Endothelial cell of umbilical vein (primary cell): ENCODE data around the gene EPHX1. TPM values are rescaled to one million over a fixed set of nuclear protein-coding genes. Genes with fewer than 3 reads are reported as not detected.

Experiments
- BruUV-seq: library from RNA; stranded (reverse); fragments of 400-500 nt; replicated peaks from 2 replicates; lab custom pipeline; 2021; lab: Mats Ljungman, UMichigan
- CTCF ChIA-PET: fragments of 300-600, 350-600 bp; sonication (Branson Sonifier 250); formaldehyde crosslinking; loops from one replicate; lab custom pipeline; 2021; ENCODE audit warnings: antibody characterized with exemption, inconsistent platforms; lab: Charles Lee
- POLR2A ChIA-PET: fragments of 300-600, 350-600 bp; sonication (Branson Sonifier 250); formaldehyde crosslinking; loops from one replicate; lab custom pipeline; 2021; ENCODE audit warnings: antibody characterized with exemption, inconsistent platforms; lab: Charles Lee
- DNase-seq: peaks from one replicate; pipeline ENCODE4 v3.0.0-alpha.2; 2011; ENCODE audit warnings: low read depth, low spot score
- FAIRE-seq: peaks from 2 replicates; lab custom pipeline; 2011; peaks lifted over from hg19 to GRCh38; lab: Jason Lieb, UNC
- H2AFZ ChIP-seq: 2 replicates; pipeline ENCODE4 v1.6.0; 2012; ENCODE audit warnings: low read depth, low read length, control low read depth, inconsistent platforms
- H3K27ac ChIP-seq: 2 replicates; pipeline ENCODE4 v1.5.1; 2011; ENCODE audit warnings: low read depth, mild to moderate bottlenecking, control low read depth, low read length, moderate library complexity; ENCODE audit not compliant: insufficient read depth
- H3K27me3 ChIP-seq, 2 experiments: 2 replicates each; pipeline versions ENCODE4 v1.6.0 to v1.6.1; 2011; ENCODE audit warnings: low read length in 2 of 2, mixed read lengths in 1 of 2; ENCODE audit not compliant: control insufficient read depth in 2 of 2, insufficient read depth in 2 of 2
- H3K36me3 ChIP-seq, 2 experiments: 2 replicates in 1 of 2; 3 replicates in 1 of 2; pipeline ENCODE4 v1.5.1; 2011; ENCODE audit warnings: low read length in 2 of 2, mild to moderate bottlenecking in 1 of 2, moderate library complexity in 1 of 2; ENCODE audit not compliant: control insufficient read depth in 2 of 2, insufficient read depth in 2 of 2; ENCODE audit errors: extremely low read depth in 1 of 2
- H3K4me1 ChIP-seq: 3 replicates; pipeline ENCODE4 v1.5.1; 2011; ENCODE audit warnings: mild to moderate bottlenecking, low read length; ENCODE audit not compliant: control insufficient read depth, insufficient read depth; ENCODE audit errors: extremely low read depth
- H3K4me2 ChIP-seq: 2 replicates; pipeline ENCODE4 v1.6.1; 2011; ENCODE audit warnings: low read length, control low read depth, mixed read lengths; ENCODE audit not compliant: insufficient read depth
- H3K4me3 ChIP-seq, 3 experiments: fragments of 200-600 bp in 1 of 3; sonication (generic), shearing (Covaris generic) in 1 of 3; replicated peaks in 1 of 3; 2 replicates each; pipeline ENCODE4 v1.5.1; 2011 to 2016; ENCODE audit warnings: control low read depth in 3 of 3, low read length in 3 of 3, mild to moderate bottlenecking in 2 of 3, inconsistent platforms in 1 of 3, low read depth in 1 of 3, moderate library complexity in 1 of 3; ENCODE audit not compliant: insufficient read depth in 1 of 3
- H3K79me2 ChIP-seq: 2 replicates; pipeline ENCODE4 v1.6.0; 2012; ENCODE audit warnings: low read length, inconsistent platforms; ENCODE audit not compliant: control insufficient read depth, insufficient read depth
- H3K9ac ChIP-seq: replicated peaks from 2 replicates; pipeline ENCODE3; 2011; ENCODE audit warnings: low read length, control low read depth; ENCODE audit not compliant: insufficient read depth; ENCODE audit errors: extremely low read depth
- H3K9me1 ChIP-seq: replicated peaks from 3 replicates; pipeline ENCODE4 v1.6.0; 2011; ENCODE audit warnings: mild to moderate bottlenecking, low read length; ENCODE audit not compliant: control insufficient read depth, insufficient read depth; ENCODE audit errors: extremely low read depth
- H3K9me3 ChIP-seq: replicated peaks from 2 replicates; pipeline ENCODE4 v1.5.1; 2012; ENCODE audit warnings: low read length, inconsistent platforms; ENCODE audit not compliant: control insufficient read depth, insufficient read depth
- H4K20me1 ChIP-seq: replicated peaks from 2 replicates; pipeline ENCODE3; 2011; ENCODE audit warnings: mild to moderate bottlenecking, low read length; ENCODE audit not compliant: control insufficient read depth, insufficient read depth; ENCODE audit errors: extremely low read depth
- EZH2 ChIP-seq: IDR thresholded peaks from 2 replicates; pipeline ENCODE4 v1.6.1; 2012; ENCODE audit warnings: borderline replicate concordance, low read depth, mild to moderate bottlenecking, moderate library complexity, low read length, inconsistent platforms; ENCODE audit not compliant: severe bottlenecking
- FOS ChIP-seq: IDR thresholded peaks from 2 replicates; pipeline ENCODE4 v1.6.1; 2011; ENCODE audit warnings: mild to moderate bottlenecking, low read length, moderate library complexity, borderline replicate concordance; ENCODE audit not compliant: insufficient read depth
- GATA2 ChIP-seq: IDR thresholded peaks from 2 replicates; pipeline ENCODE4 v1.7.0; 2011; ENCODE audit warnings: low read depth, mild to moderate bottlenecking, moderate library complexity, mixed read lengths, low read length; ENCODE audit not compliant: insufficient read length, insufficient read depth
- JUN ChIP-seq: IDR thresholded peaks from 2 replicates; pipeline ENCODE4 v1.6.1; 2011; ENCODE audit warnings: borderline replicate concordance, low read depth; ENCODE audit not compliant: insufficient read length, insufficient read depth
- MYC ChIP-seq: IDR thresholded peaks from one replicate; pipeline ENCODE4 v1.6.1; 2011; ENCODE audit warnings: mild to moderate bottlenecking, low read depth, low read length
- POLR2A ChIP-seq: IDR thresholded peaks from 2 replicates; pipeline ENCODE4 v1.6.1; 2012; ENCODE audit warnings: low read depth, mild to moderate bottlenecking, control low read depth, low read length
- POLR2AphosphoS5 ChIP-seq: IDR thresholded peaks from 2 replicates; pipeline ENCODE4 v1.6.1; 2012; ENCODE audit warnings: low read depth, mild to moderate bottlenecking, control low read depth, low read length, moderate library complexity; ENCODE audit not compliant: insufficient read depth
- dilution Hi-C: fragments of 300-500 bp; cut with MboI; formaldehyde crosslinking; loops from one replicate; pipeline ENCODE4 v1.15.0; 2019; ENCODE audit warnings: low sequenced_read_pairs; ENCODE audit not compliant: extremely low pct_ligation_motif_present
- intact Hi-C: fragments of 100-400 bp; cut with micrococcal nuclease; formaldehyde crosslinking; loops from one replicate; pipeline ENCODE4 v1.10.0; 2022
- polyA plus RNA-seq, 4 experiments: library from polyadenylated mRNA; depleted of rRNA in 3 of 4; stranded (reverse) in 3 of 4; unstranded in 1 of 4; fragments of >200 nt; gene quantifications; 2 replicates each; pipeline versions ENCODE4 v1.2.1 to v1.2.3, GENCODE V29; 2011 to 2012; ENCODE audit warnings: missing spikeins in 1 of 4
- total RNA-seq: library from RNA; stranded (reverse); gene quantifications from 2 replicates; pipeline ENCODE4 v1.2.3, GENCODE V29; 2021
- TF ChIP-seq, protein P1 (sequence below): IDR thresholded peaks from 2 replicates; pipeline ENCODE4 v1.6.1; 2011; ENCODE audit not compliant: insufficient read depth, insufficient read length
- TF ChIP-seq, protein P2 (sequence below), 2 donors: IDR thresholded peaks; 1 replicate in 1 of 2; 2 replicates in 1 of 2; pipeline ENCODE4 v1.5.1; 2011; ENCODE audit warnings: low read length in 2 of 2, mild to moderate bottlenecking in 2 of 2, moderate library complexity in 2 of 2, control low read depth in 1 of 2, inconsistent platforms in 1 of 2, low read depth in 1 of 2; ENCODE audit not compliant: insufficient read depth in 1 of 2; ENCODE audit errors: extremely low read depth in 1 of 2

EPHX1 gene
- total and polyA plus RNA-seq, 2 donors (not counting 3 experiments of a cell fraction or from before 2014, with no cell fraction given), result 23.7 to 25.2 TPM

DNA sequence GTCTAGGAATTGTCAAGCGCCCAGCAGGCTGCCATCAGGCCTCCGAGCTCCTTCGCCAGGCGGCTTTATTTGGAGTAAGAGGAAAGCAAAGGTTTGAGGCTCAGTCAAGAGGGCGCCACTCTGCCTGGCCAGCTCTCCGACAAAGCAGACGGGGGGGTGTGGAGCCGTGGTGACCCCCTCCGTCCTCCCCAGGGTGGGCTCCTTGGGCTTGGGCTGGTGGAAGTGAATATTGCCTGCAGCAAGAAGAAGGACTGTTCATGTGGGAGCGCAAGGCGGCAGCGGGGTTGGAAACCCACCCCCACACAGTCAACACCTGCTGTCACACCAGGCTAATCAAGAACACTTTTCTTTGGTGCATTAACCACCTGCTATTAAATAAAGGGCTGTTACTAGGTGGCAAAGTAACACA lies 14.6 kb downstream of the EPHX1 start:
- Histone ChIP-seq H3K27me3 (no peaks in the 10 kb centered on the region), H3K9ac (no peak overlapping the region), H3K4me2 (no peak overlapping the region), H3K36me3 (peaks cover 0 to 2% of the 10 kb centered on the region in 2 experiments), H3K4me3 (no peak overlapping the region), H4K20me1 (no peaks in the 10 kb centered on the region), H3K9me3 (no peaks in the 10 kb centered on the region), H3K79me2 (no peaks in the 10 kb centered on the region), H3K9me1 (no peaks in the 10 kb centered on the region), H2AFZ (no peak overlapping the region), H3K4me1 (no peaks in the 10 kb centered on the region), H3K27ac (no peak overlapping the region)
- POLR2A ChIA-PET, result no interaction called here
- DNase-seq (no peak), FAIRE-seq (no peak)
- TF ChIP-seq FOS, result no peak
- no peak for TF ChIP-seq GATA2
- TF ChIP-seq, protein P1, sequence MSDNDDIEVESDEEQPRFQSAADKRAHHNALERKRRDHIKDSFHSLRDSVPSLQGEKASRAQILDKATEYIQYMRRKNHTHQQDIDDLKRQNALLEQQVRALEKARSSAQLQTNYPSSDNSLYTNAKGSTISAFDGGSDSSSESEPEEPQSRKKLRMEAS, result no peak
- TF ChIP-seq, protein P2, sequence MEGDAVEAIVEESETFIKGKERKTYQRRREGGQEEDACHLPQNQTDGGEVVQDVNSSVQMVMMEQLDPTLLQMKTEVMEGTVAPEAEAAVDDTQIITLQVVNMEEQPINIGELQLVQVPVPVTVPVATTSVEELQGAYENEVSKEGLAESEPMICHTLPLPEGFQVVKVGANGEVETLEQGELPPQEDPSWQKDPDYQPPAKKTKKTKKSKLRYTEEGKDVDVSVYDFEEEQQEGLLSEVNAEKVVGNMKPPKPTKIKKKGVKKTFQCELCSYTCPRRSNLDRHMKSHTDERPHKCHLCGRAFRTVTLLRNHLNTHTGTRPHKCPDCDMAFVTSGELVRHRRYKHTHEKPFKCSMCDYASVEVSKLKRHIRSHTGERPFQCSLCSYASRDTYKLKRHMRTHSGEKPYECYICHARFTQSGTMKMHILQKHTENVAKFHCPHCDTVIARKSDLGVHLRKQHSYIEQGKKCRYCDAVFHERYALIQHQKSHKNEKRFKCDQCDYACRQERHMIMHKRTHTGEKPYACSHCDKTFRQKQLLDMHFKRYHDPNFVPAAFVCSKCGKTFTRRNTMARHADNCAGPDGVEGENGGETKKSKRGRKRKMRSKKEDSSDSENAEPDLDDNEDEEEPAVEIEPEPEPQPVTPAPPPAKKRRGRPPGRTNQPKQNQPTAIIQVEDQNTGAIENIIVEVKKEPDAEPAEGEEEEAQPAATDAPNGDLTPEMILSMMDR (IDR thresholded peaks at IDR 0.05; ENCODE audit: extremely low read depth in 1 of 2, insufficient read depth in 1 of 2, low read depth in 1 of 2, low read length in 2 of 2), result no peak
- TF ChIP-seq POLR2AphosphoS5, result no peak
- TF ChIP-seq POLR2A, result no peak
- no peak for TF ChIP-seq EZH2
- no peak for TF ChIP-seq JUN
- no peak for TF ChIP-seq MYC
- dilution Hi-C loops (no loop called here), intact Hi-C loops (no loop called here)
- BruUV-seq, result no TSS peak
- CTCF ChIA-PET, result no interaction called here
